NAMALWA (cell line): ENCODE data around the gene NTM.
A peak's percentile ranks its signal among the peaks of the same experiment; 100 is the strongest.

Source experiments
- DNase-seq: peaks from one replicate; pipeline ENCODE4 v3.0.0-alpha.2; 2015; ENCODE audit warnings: low spot score

Gene NTM

GRCh38 chr11:131499199-131499598 is 128.8 kb downstream of the NTM start:
- DNase-seq = no peak

- no peak for DNase-seq
Observed at GRCh38 chr11:131503017-131503416, 132.6 kb downstream of the NTM start.

GRCh38 chr11:131504199-131504949 is 134.0 kb downstream of the NTM start:
- DNase-seq = peak; percentile 15

- no peak for DNase-seq
Observed at GRCh38 chr11:131506348-131506747, 135.9 kb downstream of the NTM start.

GRCh38 chr11:131510662-131511061 is 140.2 kb downstream of the NTM start:
- no peak for DNase-seq

GRCh38 chr11:131511794-131512193 is 141.4 kb downstream of the NTM start:
- peak; percentile 54 for DNase-seq

- DNase-seq = no peak
Observed at GRCh38 chr11:131512228-131512627, 141.8 kb downstream of the NTM start.

GRCh38 chr11:131514062-131514461 is 143.6 kb downstream of the NTM start:
- no peak for DNase-seq

GRCh38 chr11:131518305-131518838 is 148.0 kb downstream of the NTM start:
- no peak for DNase-seq

- no peak for DNase-seq
Observed at GRCh38 chr11:131522851-131523250, 152.4 kb downstream of the NTM start.

- no peak for DNase-seq
Observed at GRCh38 chr11:131530407-131530806, 160.0 kb downstream of the NTM start.

- DNase-seq = no peak
Observed at GRCh38 chr11:131533149-131533548, 162.7 kb downstream of the NTM start.

GRCh38 chr11:131533998-131534397 is 163.6 kb downstream of the NTM start:
- no peak for DNase-seq

- no peak for DNase-seq
Observed at GRCh38 chr11:131534611-131535010, 164.2 kb downstream of the NTM start.

GRCh38 chr11:131536159-131536558 is 165.7 kb downstream of the NTM start:
- DNase-seq = no peak

GRCh38 chr11:131537196-131537595 is 166.8 kb downstream of the NTM start:
- no peak for DNase-seq

GRCh38 chr11:131537748-131538147 is 167.3 kb downstream of the NTM start:
- no peak for DNase-seq

- DNase-seq = no peak
Observed at GRCh38 chr11:131538322-131538721, 167.9 kb downstream of the NTM start.

- DNase-seq = no peak
Observed at GRCh38 chr11:131540676-131541075, 170.3 kb downstream of the NTM start.

- no peak for DNase-seq
Observed at GRCh38 chr11:131543389-131544025, 173.1 kb downstream of the NTM start.

- DNase-seq = no peak
Observed at GRCh38 chr11:131544591-131544990, 174.2 kb downstream of the NTM start.

- no peak for DNase-seq
Observed at GRCh38 chr11:131546218-131546895, 175.9 kb downstream of the NTM start.

GRCh38 chr11:131549099-131549498 is 178.7 kb downstream of the NTM start:
- no peak for DNase-seq
